ENCODE measurements around the gene DPP9. TPM values are rescaled to one million over a fixed set of nuclear protein-coding genes. Genes with fewer than 3 reads are reported as not detected.

DPP9 gene
- total and polyA plus RNA-seq, 2 of the 13 experiments (the other 11 are each of a cell fraction or from before 2014, with no cell fraction given) = 8.4 to 25.8 TPM

DNA sequence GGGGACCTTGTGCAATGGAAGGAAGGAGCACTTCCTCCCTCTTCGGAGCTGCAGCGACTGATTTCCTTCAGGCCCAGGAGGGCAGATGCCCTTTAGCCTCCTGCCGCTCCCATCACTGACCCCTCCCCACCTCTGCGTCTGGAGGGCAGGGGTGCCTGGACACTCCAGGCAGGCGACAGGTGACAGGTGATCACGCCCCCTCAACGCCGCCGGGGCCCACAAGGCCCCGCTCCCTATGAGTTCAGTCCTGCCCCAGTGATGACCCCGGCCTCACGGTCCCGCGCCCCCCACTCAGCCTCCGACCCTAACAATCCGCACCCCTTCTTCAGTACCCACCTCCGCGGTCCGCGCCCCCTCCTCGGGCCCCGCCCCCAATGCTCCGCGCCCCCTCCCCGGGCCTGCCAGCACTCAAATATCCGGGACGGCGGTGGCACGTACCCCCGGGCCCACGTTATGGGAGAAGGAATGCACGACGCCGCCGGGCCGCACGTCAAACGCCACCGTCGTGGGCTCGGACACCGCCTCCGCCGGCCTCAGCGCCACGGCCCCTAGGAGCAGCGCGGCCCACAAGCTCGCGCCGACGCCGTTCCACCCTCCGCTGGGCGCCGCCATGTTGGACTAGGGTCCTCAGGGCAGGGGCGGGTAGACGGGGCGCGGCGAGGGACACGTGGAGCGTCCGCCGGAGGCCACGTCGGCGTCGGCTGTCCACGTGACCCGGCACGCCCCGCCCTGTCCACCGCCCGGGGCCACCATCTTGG is 53.7 kb downstream of the DPP9 start, which contains the start of gene MYDGF (continued):
- TF ChIP-seq ZNF224 (CRISPR knock-in tag; IDR thresholded peaks at IDR 0.05) (no peak), RXRB (CRISPR knock-in tag; IDR thresholded peaks at IDR 0.05; ENCODE audit: borderline replicate concordance) (no peak), PPARG (CRISPR knock-in tag; conservative IDR thresholded peaks at IDR 0.05) (peak; percentile 21; the same call in 1 of the 2 replicates), KAT7 (CRISPR knock-in tag; IDR thresholded peaks at IDR 0.05; ENCODE audit: borderline replicate concordance) (no peak), ZNF619 (CRISPR knock-in tag; IDR thresholded peaks at IDR 0.05) (no peak), ZNF841 (CRISPR knock-in tag; IDR thresholded peaks at IDR 0.05; ENCODE audit: borderline replicate concordance) (no peak), HMG20A (CRISPR knock-in tag; IDR thresholded peaks at IDR 0.05; ENCODE audit: borderline replicate concordance) (no peak)
- TF ChIP-seq, protein P1, sequence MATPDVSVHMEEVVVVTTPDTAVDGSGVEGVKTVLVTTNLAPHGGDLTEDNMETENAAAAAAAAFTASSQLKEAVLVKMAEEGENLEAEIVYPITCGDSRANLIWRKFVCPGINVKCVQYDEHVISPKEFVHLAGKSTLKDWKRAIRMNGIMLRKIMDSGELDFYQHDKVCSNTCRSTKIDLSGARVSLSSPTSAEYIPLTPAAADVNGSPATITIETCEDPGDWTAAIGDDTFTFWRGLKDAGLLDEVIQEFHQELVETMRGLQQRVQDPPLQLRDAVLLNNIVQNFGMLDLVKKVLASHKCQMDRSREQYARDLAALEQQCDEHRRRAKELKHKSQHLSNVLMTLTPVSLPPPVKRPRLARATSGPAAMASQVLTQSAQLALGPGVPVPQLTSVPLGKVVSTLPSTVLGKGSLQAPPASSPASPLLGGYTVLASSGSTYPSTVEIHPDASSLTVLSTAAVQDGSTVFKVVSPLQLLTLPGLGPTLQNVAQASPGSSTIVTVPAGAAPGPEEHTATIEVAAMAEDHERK (CRISPR knock-in tag; IDR thresholded peaks at IDR 0.05; ENCODE audit: low read depth) = peak; percentile 81
- TF ChIP-seq, protein P2, sequence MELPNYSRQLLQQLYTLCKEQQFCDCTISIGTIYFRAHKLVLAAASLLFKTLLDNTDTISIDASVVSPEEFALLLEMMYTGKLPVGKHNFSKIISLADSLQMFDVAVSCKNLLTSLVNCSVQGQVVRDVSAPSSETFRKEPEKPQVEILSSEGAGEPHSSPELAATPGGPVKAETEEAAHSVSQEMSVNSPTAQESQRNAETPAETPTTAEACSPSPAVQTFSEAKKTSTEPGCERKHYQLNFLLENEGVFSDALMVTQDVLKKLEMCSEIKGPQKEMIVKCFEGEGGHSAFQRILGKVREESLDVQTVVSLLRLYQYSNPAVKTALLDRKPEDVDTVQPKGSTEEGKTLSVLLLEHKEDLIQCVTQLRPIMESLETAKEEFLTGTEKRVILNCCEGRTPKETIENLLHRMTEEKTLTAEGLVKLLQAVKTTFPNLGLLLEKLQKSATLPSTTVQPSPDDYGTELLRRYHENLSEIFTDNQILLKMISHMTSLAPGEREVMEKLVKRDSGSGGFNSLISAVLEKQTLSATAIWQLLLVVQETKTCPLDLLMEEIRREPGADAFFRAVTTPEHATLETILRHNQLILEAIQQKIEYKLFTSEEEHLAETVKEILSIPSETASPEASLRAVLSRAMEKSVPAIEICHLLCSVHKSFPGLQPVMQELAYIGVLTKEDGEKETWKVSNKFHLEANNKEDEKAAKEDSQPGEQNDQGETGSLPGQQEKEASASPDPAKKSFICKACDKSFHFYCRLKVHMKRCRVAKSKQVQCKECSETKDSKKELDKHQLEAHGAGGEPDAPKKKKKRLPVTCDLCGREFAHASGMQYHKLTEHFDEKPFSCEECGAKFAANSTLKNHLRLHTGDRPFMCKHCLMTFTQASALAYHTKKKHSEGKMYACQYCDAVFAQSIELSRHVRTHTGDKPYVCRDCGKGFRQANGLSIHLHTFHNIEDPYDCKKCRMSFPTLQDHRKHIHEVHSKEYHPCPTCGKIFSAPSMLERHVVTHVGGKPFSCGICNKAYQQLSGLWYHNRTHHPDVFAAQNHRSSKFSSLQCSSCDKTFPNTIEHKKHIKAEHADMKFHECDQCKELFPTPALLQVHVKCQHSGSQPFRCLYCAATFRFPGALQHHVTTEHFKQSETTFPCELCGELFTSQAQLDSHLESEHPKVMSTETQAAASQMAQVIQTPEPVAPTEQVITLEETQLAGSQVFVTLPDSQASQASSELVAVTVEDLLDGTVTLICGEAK (IDR thresholded peaks at IDR 0.05) = no peak
- TF ChIP-seq, protein P2 (CRISPR knock-in tag; IDR thresholded peaks at IDR 0.05) = peak; percentile 42; the same call in 1 of the 2 replicates
- TF ChIP-seq, protein P3, sequence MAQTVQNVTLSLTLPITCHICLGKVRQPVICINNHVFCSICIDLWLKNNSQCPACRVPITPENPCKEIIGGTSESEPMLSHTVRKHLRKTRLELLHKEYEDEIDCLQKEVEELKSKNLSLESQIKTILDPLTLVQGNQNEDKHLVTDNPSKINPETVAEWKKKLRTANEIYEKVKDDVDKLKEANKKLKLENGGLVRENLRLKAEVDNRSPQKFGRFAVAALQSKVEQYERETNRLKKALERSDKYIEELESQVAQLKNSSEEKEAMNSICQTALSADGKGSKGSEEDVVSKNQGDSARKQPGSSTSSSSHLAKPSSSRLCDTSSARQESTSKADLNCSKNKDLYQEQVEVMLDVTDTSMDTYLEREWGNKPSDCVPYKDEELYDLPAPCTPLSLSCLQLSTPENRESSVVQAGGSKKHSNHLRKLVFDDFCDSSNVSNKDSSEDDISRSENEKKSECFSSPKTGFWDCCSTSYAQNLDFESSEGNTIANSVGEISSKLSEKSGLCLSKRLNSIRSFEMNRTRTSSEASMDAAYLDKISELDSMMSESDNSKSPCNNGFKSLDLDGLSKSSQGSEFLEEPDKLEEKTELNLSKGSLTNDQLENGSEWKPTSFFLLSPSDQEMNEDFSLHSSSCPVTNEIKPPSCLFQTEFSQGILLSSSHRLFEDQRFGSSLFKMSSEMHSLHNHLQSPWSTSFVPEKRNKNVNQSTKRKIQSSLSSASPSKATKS (CRISPR knock-in tag; IDR thresholded peaks at IDR 0.05) = no peak
- TF ChIP-seq, protein P4, sequence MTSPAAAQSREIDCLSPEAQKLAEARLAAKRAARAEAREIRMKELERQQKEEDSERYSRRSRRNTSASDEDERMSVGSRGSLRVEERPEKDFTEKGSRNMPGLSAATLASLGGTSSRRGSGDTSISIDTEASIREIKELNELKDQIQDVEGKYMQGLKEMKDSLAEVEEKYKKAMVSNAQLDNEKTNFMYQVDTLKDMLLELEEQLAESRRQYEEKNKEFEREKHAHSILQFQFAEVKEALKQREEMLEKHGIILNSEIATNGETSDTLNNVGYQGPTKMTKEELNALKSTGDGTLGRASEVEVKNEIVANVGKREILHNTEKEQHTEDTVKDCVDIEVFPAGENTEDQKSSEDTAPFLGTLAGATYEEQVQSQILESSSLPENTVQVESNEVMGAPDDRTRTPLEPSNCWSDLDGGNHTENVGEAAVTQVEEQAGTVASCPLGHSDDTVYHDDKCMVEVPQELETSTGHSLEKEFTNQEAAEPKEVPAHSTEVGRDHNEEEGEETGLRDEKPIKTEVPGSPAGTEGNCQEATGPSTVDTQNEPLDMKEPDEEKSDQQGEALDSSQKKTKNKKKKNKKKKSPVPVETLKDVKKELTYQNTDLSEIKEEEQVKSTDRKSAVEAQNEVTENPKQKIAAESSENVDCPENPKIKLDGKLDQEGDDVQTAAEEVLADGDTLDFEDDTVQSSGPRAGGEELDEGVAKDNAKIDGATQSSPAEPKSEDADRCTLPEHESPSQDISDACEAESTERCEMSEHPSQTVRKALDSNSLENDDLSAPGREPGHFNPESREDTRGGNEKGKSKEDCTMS (CRISPR knock-in tag; conservative IDR thresholded peaks at IDR 0.05) = no peak
